Gastrocnemius medialis (tissue), 4 donors: ENCODE data around the gene FANCM.

Source experiments
- POLR2A ChIP-seq, 2 donors: fragments of 450-650 bp; IDR thresholded peaks; one replicate each; pipeline ENCODE4 v1.6.1; 2017; ENCODE audit warnings: antibody characterized with exemption in 2 of 2, mild to moderate bottlenecking in 2 of 2, moderate library complexity in 2 of 2
- TF ChIP-seq, protein P1 (sequence below), 5 experiments: fragments of 450-650 bp in 3 of 5; fragments of 200-600 bp in 2 of 5; sonication (generic) in 2 of 5; IDR thresholded peaks in 4 of 5; conservative IDR thresholded peaks in 1 of 5; 1 replicate in 4 of 5; 2 replicates in 1 of 5; pipeline ENCODE4 v1.5.1; 2016 to 2019; ENCODE audit warnings: antibody characterized with exemption in 5 of 5, mild to moderate bottlenecking in 3 of 5, moderate library complexity in 3 of 5

DNA sequence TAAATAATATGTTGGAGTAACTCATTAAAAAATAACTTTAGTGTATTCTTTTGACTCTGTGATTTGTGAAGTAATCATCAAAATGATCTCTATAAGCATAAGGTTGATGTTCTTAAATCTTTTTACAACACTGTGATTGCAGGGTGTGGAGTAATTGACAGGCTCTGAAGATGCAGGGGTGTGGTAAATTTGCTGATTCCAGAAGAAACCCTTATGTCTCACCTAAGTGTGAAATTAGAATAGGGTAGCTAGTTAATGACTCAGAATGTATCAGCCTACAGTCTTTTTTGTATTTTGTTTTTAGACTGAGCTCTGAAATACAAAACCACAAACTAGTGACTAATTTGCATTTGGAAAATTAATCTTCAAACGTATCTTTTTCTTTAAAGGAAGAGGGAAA, 45.9 kb upstream of the FANCM start:
- TF ChIP-seq, protein P1, sequence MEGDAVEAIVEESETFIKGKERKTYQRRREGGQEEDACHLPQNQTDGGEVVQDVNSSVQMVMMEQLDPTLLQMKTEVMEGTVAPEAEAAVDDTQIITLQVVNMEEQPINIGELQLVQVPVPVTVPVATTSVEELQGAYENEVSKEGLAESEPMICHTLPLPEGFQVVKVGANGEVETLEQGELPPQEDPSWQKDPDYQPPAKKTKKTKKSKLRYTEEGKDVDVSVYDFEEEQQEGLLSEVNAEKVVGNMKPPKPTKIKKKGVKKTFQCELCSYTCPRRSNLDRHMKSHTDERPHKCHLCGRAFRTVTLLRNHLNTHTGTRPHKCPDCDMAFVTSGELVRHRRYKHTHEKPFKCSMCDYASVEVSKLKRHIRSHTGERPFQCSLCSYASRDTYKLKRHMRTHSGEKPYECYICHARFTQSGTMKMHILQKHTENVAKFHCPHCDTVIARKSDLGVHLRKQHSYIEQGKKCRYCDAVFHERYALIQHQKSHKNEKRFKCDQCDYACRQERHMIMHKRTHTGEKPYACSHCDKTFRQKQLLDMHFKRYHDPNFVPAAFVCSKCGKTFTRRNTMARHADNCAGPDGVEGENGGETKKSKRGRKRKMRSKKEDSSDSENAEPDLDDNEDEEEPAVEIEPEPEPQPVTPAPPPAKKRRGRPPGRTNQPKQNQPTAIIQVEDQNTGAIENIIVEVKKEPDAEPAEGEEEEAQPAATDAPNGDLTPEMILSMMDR (IDR thresholded peaks at IDR 0.05 in 4 of 5, conservative IDR thresholded peaks at IDR 0.05 in 1 of 5), result no peak
- no peak for TF ChIP-seq POLR2A (IDR thresholded peaks at IDR 0.05)
